ENCODE data around the gene ST6GALNAC3. TPM values are rescaled to one million over a fixed set of nuclear protein-coding genes. Genes with fewer than 3 reads are reported as not detected.

The ST6GALNAC3 gene
- total RNA-seq, 2 donors from 2014 or later: 2.5 to 5.7 TPM

GRCh38 chr1:76264642-76265041, 190.1 kb downstream of the ST6GALNAC3 start:
- no peak for DNase-seq
- H3K4me1 ChIP-seq: no peaks in the 10 kb centered on the region
- no peaks in the 10 kb centered on the region for H3K36me3 ChIP-seq
- H3K9ac ChIP-seq (ENCODE audit: low read depth in 2 of 2, low read length in 2 of 2): no peak overlapping the region
- no peak for TF ChIP-seq CTCF (IDR thresholded peaks at IDR 0.05)
- H3K27ac ChIP-seq: no peak overlapping the region
- no peak overlapping the region for H3K4me3 ChIP-seq
- intact Hi-C loops (cut with DNase I): no loop called here
- no peaks in the 10 kb centered on the region for H3K9me3 ChIP-seq
- H3K27me3 ChIP-seq: no peaks in the 10 kb centered on the region

- TF ChIP-seq CTCF (IDR thresholded peaks at IDR 0.05): no peak
These were observed 192.2 kb downstream of the ST6GALNAC3 start for GRCh38 chr1:76266762-76267161.

GRCh38 chr1:76267631-76268030, 193.1 kb downstream of the ST6GALNAC3 start:
- H3K36me3 ChIP-seq: no peaks in the 10 kb centered on the region
- no peaks in the 10 kb centered on the region for H3K27me3 ChIP-seq
- H3K4me3 ChIP-seq: no peak overlapping the region
- no peak for TF ChIP-seq CTCF (IDR thresholded peaks at IDR 0.05)
- no peaks in the 10 kb centered on the region for H3K4me1 ChIP-seq
- DNase-seq: no peak
- H3K9me3 ChIP-seq: no peaks in the 10 kb centered on the region
- H3K27ac ChIP-seq: no peak overlapping the region
- intact Hi-C loops (cut with DNase I): no loop called here
- H3K9ac ChIP-seq (ENCODE audit: low read depth in 2 of 2, low read length in 2 of 2): no peak overlapping the region

More at GRCh38 chr1:76266762-76267161, 192.2 kb downstream of the ST6GALNAC3 start:
- Histone ChIP-seq H3K36me3 (no peaks in the 10 kb centered on the region), H3K9me3 (no peaks in the 10 kb centered on the region), H3K27ac (no peak overlapping the region), H3K4me1 (no peaks in the 10 kb centered on the region), H3K9ac (ENCODE audit: low read depth in 2 of 2, low read length in 2 of 2) (no peak overlapping the region), H3K27me3 (no peaks in the 10 kb centered on the region), H3K4me3 (no peak overlapping the region)
- intact Hi-C loops (cut with DNase I): no loop called here
- no peak for DNase-seq

GRCh38 chr1:76268341-76268740, 193.8 kb downstream of the ST6GALNAC3 start:
- TF ChIP-seq CTCF (IDR thresholded peaks at IDR 0.05): no peak
- no peaks in the 10 kb centered on the region for H3K36me3 ChIP-seq
- no peak overlapping the region for H3K4me3 ChIP-seq
- H3K27me3 ChIP-seq: no peaks in the 10 kb centered on the region
- intact Hi-C loops (cut with DNase I): no loop called here
- DNase-seq: no peak
- H3K4me1 ChIP-seq: no peaks in the 10 kb centered on the region
- H3K9me3 ChIP-seq: no peaks in the 10 kb centered on the region
- H3K9ac ChIP-seq (ENCODE audit: low read depth in 2 of 2, low read length in 2 of 2): no peak overlapping the region
- no peak overlapping the region for H3K27ac ChIP-seq

- no peak overlapping the region for H3K27ac ChIP-seq
- H3K4me1 ChIP-seq: no peaks in the 10 kb centered on the region
- H3K9me3 ChIP-seq: no peaks in the 10 kb centered on the region
- intact Hi-C loops (cut with DNase I): no loop called here
- no peaks in the 10 kb centered on the region for H3K36me3 ChIP-seq
- no peak overlapping the region for H3K4me3 ChIP-seq
- DNase-seq: no peak
- no peak for TF ChIP-seq CTCF (IDR thresholded peaks at IDR 0.05)
- no peak overlapping the region for H3K9ac ChIP-seq (ENCODE audit: low read depth in 2 of 2, low read length in 2 of 2)
- no peaks in the 10 kb centered on the region for H3K27me3 ChIP-seq
These were observed 194.6 kb downstream of the ST6GALNAC3 start for GRCh38 chr1:76269155-76269554.

GRCh38 chr1:76274302-76274701, 199.8 kb downstream of the ST6GALNAC3 start:
- H3K9me3 ChIP-seq: no peaks in the 10 kb centered on the region
- no peak overlapping the region for H3K9ac ChIP-seq (ENCODE audit: low read depth in 2 of 2, low read length in 2 of 2)
- no peaks in the 10 kb centered on the region for H3K27me3 ChIP-seq
- intact Hi-C loops (cut with DNase I): no loop called here
- H3K4me1 ChIP-seq: no peaks in the 10 kb centered on the region
- no peak for TF ChIP-seq CTCF (IDR thresholded peaks at IDR 0.05)
- H3K27ac ChIP-seq: no peak overlapping the region
- no peak overlapping the region for H3K4me3 ChIP-seq
- H3K36me3 ChIP-seq: no peaks in the 10 kb centered on the region
- DNase-seq: no peak

Measured in colonic mucosa (tissue), 4 donors.